Neural cell (in vitro differentiated cells): Measurements from ENCODE around the gene NDUFAF5. TPM values are rescaled to one million over a fixed set of nuclear protein-coding genes. Genes with fewer than 3 reads are reported as not detected.

Source experiments
- H2AFZ ChIP-seq: fragments of 200-600, 300-800 bp; sonication (generic), shearing (Covaris generic); 2 replicates; pipeline ENCODE4 v1.6.0; 2014; ENCODE audit warnings: low read depth, mild to moderate bottlenecking, antibody characterized with exemption, low read length, moderate library complexity
- H3F3A ChIP-seq: fragments of 200-600 bp; shearing (Covaris generic); 2 replicates; pipeline ENCODE4 v1.6.1; 2016; ENCODE audit warnings: mild to moderate bottlenecking, moderate library complexity, mixed read lengths, antibody characterized with exemption, low read length; ENCODE audit not compliant: insufficient read depth, poor library complexity, severe bottlenecking
- H3K27ac ChIP-seq: fragments of 200-600, 300-800 bp; sonication (generic), shearing (Covaris generic); 2 replicates; pipeline ENCODE4 v1.5.1; 2014; ENCODE audit warnings: mild to moderate bottlenecking, low read length, moderate library complexity
- H3K27me3 ChIP-seq: fragments of 300-800, 200-600 bp; sonication (generic), shearing (Covaris generic); 2 replicates; pipeline ENCODE4 v1.6.0; 2014; ENCODE audit warnings: mild to moderate bottlenecking, low read depth, low read length, moderate library complexity; ENCODE audit not compliant: insufficient read depth
- H3K36me3 ChIP-seq: fragments of 300-800, 200-600 bp; sonication (generic), shearing (Covaris generic); 2 replicates; pipeline ENCODE4 v1.5.1; 2014; ENCODE audit warnings: mild to moderate bottlenecking, antibody characterized with exemption, low read length, moderate library complexity; ENCODE audit not compliant: insufficient read depth
- H3K4me2 ChIP-seq: fragments of 300-800, 200-600 bp; sonication (generic), shearing (Covaris generic); 2 replicates; pipeline ENCODE4 v1.6.0; 2014; ENCODE audit warnings: mild to moderate bottlenecking, low read length
- H3K4me3 ChIP-seq: fragments of 300-800, 200-600 bp; sonication (generic), shearing (Covaris generic); 2 replicates; pipeline ENCODE4 v1.5.1; 2014; ENCODE audit warnings: mild to moderate bottlenecking, low read length, moderate library complexity
- H3K79me2 ChIP-seq: fragments of 200-600 bp; shearing (Covaris generic); replicated peaks from 2 replicates; pipeline ENCODE4 v1.6.0; 2014; ENCODE audit warnings: mild to moderate bottlenecking, low read length, moderate library complexity; ENCODE audit not compliant: insufficient read depth
- H3K9ac ChIP-seq: fragments of 300-800, 200-600 bp; sonication (generic), shearing (Covaris generic); 2 replicates; pipeline ENCODE4 v1.6.1; 2016; ENCODE audit warnings: mild to moderate bottlenecking, low read length, mixed read lengths
- H3K9me2 ChIP-seq: fragments of 200-600 bp; shearing (Covaris generic); 2 replicates; pipeline ENCODE4 v1.6.1; 2016; ENCODE audit warnings: mild to moderate bottlenecking, low read length, mixed read lengths; ENCODE audit not compliant: insufficient read depth
- H3K9me3 ChIP-seq: fragments of 200-600, 300-800 bp; sonication (generic), shearing (Covaris generic); 2 replicates; pipeline ENCODE4 v1.6.1; 2016; ENCODE audit warnings: mild to moderate bottlenecking, mixed run types, low read length, moderate library complexity, mixed read lengths
- H4K20me1 ChIP-seq: fragments of 200-600 bp; shearing (Covaris generic); 2 replicates; pipeline ENCODE4 v1.6.1; 2016; ENCODE audit warnings: mild to moderate bottlenecking, mixed run types; ENCODE audit not compliant: insufficient read depth
- CTCF ChIP-seq: fragments of 450-650 bp; IDR thresholded peaks from 2 replicates; pipeline ENCODE4 v1.5.1; 2014; ENCODE audit warnings: antibody characterized with exemption, mild to moderate bottlenecking, moderate library complexity; ENCODE audit not compliant: poor library complexity, severe bottlenecking
- EP300 ChIP-seq: fragments of 450-650 bp; conservative IDR thresholded peaks from 2 replicates; pipeline ENCODE4 v1.6.1; 2014; ENCODE audit warnings: antibody characterized with exemption, mild to moderate bottlenecking, moderate library complexity; ENCODE audit not compliant: poor library complexity, severe bottlenecking
- EZH2 ChIP-seq: fragments of 200-600, 300-800 bp; shearing (Covaris generic), sonication (generic); IDR thresholded peaks from 2 replicates; pipeline ENCODE4 v1.6.1; 2014; ENCODE audit warnings: antibody characterized with exemption, low read length, borderline replicate concordance, mild to moderate bottlenecking; ENCODE audit not compliant: insufficient read depth, poor library complexity, severe bottlenecking
- MXI1 ChIP-seq: fragments of 450-650 bp; conservative IDR thresholded peaks from 2 replicates; pipeline ENCODE4 v1.6.1; 2014; ENCODE audit warnings: antibody characterized with exemption, mild to moderate bottlenecking; ENCODE audit not compliant: poor library complexity, severe bottlenecking
- POLR2AphosphoS5 ChIP-seq: IDR thresholded peaks from 2 replicates; pipeline ENCODE4 v1.6.1; 2012
- RAD21 ChIP-seq: fragments of 450-650 bp; conservative IDR thresholded peaks from 2 replicates; pipeline ENCODE4 v1.6.1; 2014; ENCODE audit warnings: antibody characterized with exemption, mild to moderate bottlenecking, moderate library complexity
- REST ChIP-seq: IDR thresholded peaks from 2 replicates; pipeline ENCODE4 v1.6.1; 2012; ENCODE audit warnings: borderline replicate concordance
- SMC3 ChIP-seq: fragments of 450-650 bp; conservative IDR thresholded peaks from 2 replicates; pipeline ENCODE4 v1.6.1; 2014; ENCODE audit warnings: antibody characterized with exemption, mild to moderate bottlenecking, moderate library complexity; ENCODE audit not compliant: poor library complexity
- TAF1 ChIP-seq: IDR thresholded peaks from 2 replicates; pipeline ENCODE4 v1.6.1; 2012; ENCODE audit warnings: low read depth
- polyA plus RNA-seq: library from polyadenylated mRNA; depleted of rRNA; stranded (reverse); fragments of >200 nt; gene quantifications from 2 replicates; pipeline ENCODE4 v1.2.3, GENCODE V29; 2014

The NDUFAF5 gene
- polyA plus RNA-seq, 1 donor from 2014 or later = 103 TPM

GRCh38 chr20:13819885-13820645 lies 35.2 kb downstream of the NDUFAF5 start:
- H3K9me2 ChIP-seq = no peaks in the 10 kb centered on the region
- no peaks in the 10 kb centered on the region for H4K20me1 ChIP-seq
- TF ChIP-seq SMC3 (peak; percentile 92), CTCF (peak; percentile 80), MXI1 (no peak), RAD21 (peak; percentile 81)
- H3K4me2 ChIP-seq = no peak overlapping the region
- no peak overlapping the region for H2AFZ ChIP-seq
- H3F3A ChIP-seq = no peaks in the 10 kb centered on the region
- no peaks in the 10 kb centered on the region for H3K79me2 ChIP-seq
- no peak overlapping the region for H3K4me3 ChIP-seq
- H3K27ac ChIP-seq = no peak overlapping the region
- H3K27me3 ChIP-seq = no peaks in the 10 kb centered on the region
- H3K9me3 ChIP-seq = no peaks in the 10 kb centered on the region
- no peak overlapping the region for H3K9ac ChIP-seq
- peaks cover 5% of the 10 kb centered on the region for H3K36me3 ChIP-seq

- TF ChIP-seq REST = no peak
- no peak for TF ChIP-seq MXI1
- no peak for TF ChIP-seq EP300
- TF ChIP-seq EZH2 = no peak
- no peak for TF ChIP-seq CTCF
- TF ChIP-seq POLR2AphosphoS5 = no peak
- TF ChIP-seq TAF1 = no peak
- no peak for TF ChIP-seq RAD21
- no peak for TF ChIP-seq SMC3
- Histone ChIP-seq H3K4me2 (no peak overlapping the region), H4K20me1 (no peaks in the 10 kb centered on the region), H3K27me3 (no peaks in the 10 kb centered on the region), H3K9ac (no peak overlapping the region), H3K36me3 (peaks cover 5% of the 10 kb centered on the region), H3K4me3 (no peak overlapping the region), H3K27ac (no peak overlapping the region), H3K79me2 (no peaks in the 10 kb centered on the region), H3K9me3 (no peaks in the 10 kb centered on the region), H3K9me2 (no peaks in the 10 kb centered on the region), H2AFZ (no peak overlapping the region), H3F3A (no peaks in the 10 kb centered on the region)
Observed at GRCh38 chr20:13821876-13822275, 37.0 kb downstream of the NDUFAF5 start.
